HepG2 (cell line): ENCODE results near the gene C20orf204. TPM values are rescaled to one million over a fixed set of nuclear protein-coding genes. Genes with fewer than 3 reads are reported as not detected.

Experiments used
- ATF6 ChIP-seq: sonication (generic); formaldehyde crosslinking; conservative IDR thresholded peaks from 2 replicates; pipeline ENCODE4 v1.4.0; 2020; ENCODE audit warnings: missing genetic modification reagents
- CBX5 ChIP-seq: sonication (generic); formaldehyde crosslinking; IDR thresholded peaks from 2 replicates; pipeline ENCODE4 v1.4.0; 2020; ENCODE audit warnings: missing genetic modification reagents, borderline replicate concordance
- IRF2 ChIP-seq: IDR thresholded peaks from 2 replicates; pipeline ENCODE4 v1.6.1; 2018; ENCODE audit warnings: missing genetic modification reagents, missing compliant biosample characterization
- PRDM15 ChIP-seq: sonication (generic); formaldehyde crosslinking; IDR thresholded peaks from 2 replicates; pipeline ENCODE4 v1.4.0; 2020; ENCODE audit warnings: missing genetic modification reagents
- RERE ChIP-seq: IDR thresholded peaks from 2 replicates; pipeline ENCODE4 v1.6.1; 2016; ENCODE audit warnings: low read depth, missing genetic modification reagents, missing compliant biosample characterization
- ZBTB40 ChIP-seq, 2 experiments: fragments of 450-650 bp in 1 of 2; sonication (generic) in 1 of 2; formaldehyde crosslinking in 1 of 2; IDR thresholded peaks; 2 replicates each; pipeline versions ENCODE4 v1.6.1 to v1.8.0; 2016 to 2022; ENCODE audit warnings: antibody characterized with exemption in 1 of 2, mild to moderate bottlenecking in 1 of 2, missing genetic modification reagents in 1 of 2
- polyA plus RNA-seq, 8 experiments: library from polyadenylated mRNA; depleted of rRNA in 3 of 8; stranded (reverse) in 7 of 8; unstranded in 1 of 8; fragments of >200 nt; fragmentation: Illumina TruSeq in 4 of 8; extraction: Trizol in 4 of 8; gene quantifications; 2 replicates each; pipeline versions ENCODE4 v1.2.1 to v1.2.3, GENCODE V29; 2011 to 2016; ENCODE audit warnings: low read depth in 4 of 8, missing spikeins in 1 of 8, mixed read lengths in 1 of 8; ENCODE audit not compliant: insufficient read depth in 1 of 8
- total RNA-seq, 5 experiments: library from RNA; depleted of rRNA; stranded (reverse); fragments of >200 nt; fragmentation: Illumina TruSeq; extraction: Trizol; gene quantifications; 2 replicates each; pipeline ENCODE4 v1.2.3, GENCODE V29; 2016; ENCODE audit warnings: low read depth in 1 of 5

Gene C20orf204
- total and polyA plus RNA-seq, 2 of the 13 experiments (the other 11 are each of a cell fraction or from before 2014, with no cell fraction given): 22.1 to 80.0 TPM

- TF ChIP-seq PRDM15 (CRISPR knock-in tag): peak; percentile 62; the same call in 1 of the 2 replicates
- peak; percentile 90; the same call in 1 of the 2 replicates for TF ChIP-seq CBX5 (CRISPR knock-in tag)
- TF ChIP-seq RERE (CRISPR knock-in tag): no peak; the same call in 1 of the 2 replicates
- TF ChIP-seq ATF6 (CRISPR knock-in tag): no peak
- no peak for TF ChIP-seq ZBTB40 (IDR thresholded peaks at IDR 0.05)
- TF ChIP-seq ZBTB40 (CRISPR knock-in tag; IDR thresholded peaks at IDR 0.05): peak; percentile 89
- peak; percentile 99 for TF ChIP-seq IRF2 (CRISPR knock-in tag)
These were observed 26.8 kb downstream of the C20orf204 start, which contains the start of gene TCEA2 (continued) for GRCh38 chr20:64062596-64063388.
